ENCODE results near the gene MIS18BP1.
"Not testable (repeated sequence)": the region's sequence is repeated elsewhere in the genome, so short reads cannot be mapped to it uniquely, and the experiment has no call there.

Gene MIS18BP1

DNA sequence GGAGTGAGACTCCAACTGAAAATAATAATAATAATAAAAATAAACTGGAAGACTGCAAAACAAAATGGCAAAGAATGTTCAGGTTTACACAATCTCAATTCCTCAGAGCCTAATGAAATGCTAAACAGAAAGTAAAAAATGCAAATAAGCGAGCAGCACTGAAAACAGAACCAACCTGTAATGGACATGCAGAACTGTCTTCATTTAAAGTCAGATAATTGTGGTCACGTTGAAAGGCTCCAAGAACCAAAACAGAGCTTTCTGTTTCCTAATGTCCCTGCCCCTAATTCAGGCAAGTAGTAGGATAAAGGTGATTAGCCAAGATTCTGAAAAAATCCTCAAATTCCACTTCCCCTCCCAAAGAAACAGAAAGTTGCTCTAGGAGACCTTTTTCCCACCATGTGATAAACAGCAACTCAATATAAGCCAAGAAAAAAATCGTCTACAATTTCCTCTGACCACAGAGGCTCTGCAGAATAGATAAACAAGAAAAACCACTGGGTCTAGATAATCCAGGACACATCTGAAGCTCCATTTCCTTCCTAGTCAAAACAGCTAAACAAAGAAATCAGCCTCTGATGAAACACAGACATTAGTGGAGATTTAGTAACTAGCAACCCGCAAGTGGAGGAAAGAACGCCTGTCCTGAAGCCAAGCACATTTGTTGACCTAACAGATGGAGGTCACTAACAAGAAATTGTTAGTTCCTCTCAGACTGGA, 3.0 kb downstream of the MIS18BP1 start:
- Histone ChIP-seq H3K27ac (peak overlapping the region in 18 of 21 experiments; percentile 8 to 78 (median 44)), H3K4me3 (no peak overlapping the region)

DNA sequence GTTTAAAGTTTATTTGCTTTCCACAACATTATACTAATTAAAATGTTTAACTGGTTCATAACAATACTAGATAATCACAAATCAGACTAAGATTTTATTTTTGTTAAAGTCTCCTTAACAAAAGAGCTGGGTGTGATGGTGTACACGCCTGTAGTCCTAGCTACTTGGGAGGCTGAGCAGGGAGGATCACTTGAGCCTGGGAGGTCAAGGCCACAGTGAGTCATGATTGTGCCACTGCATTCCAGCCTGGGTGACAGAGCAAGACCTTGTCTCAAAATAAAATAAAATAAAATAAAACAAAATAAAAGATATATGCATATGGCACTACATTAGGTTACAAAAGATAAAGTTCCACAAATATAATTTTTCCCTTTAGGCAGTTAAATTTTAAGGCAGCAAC, 5.6 kb downstream of the MIS18BP1 start:
- Histone ChIP-seq H3K4me3 (no peak overlapping the region), H3K27ac (no peak overlapping the region)

DNA sequence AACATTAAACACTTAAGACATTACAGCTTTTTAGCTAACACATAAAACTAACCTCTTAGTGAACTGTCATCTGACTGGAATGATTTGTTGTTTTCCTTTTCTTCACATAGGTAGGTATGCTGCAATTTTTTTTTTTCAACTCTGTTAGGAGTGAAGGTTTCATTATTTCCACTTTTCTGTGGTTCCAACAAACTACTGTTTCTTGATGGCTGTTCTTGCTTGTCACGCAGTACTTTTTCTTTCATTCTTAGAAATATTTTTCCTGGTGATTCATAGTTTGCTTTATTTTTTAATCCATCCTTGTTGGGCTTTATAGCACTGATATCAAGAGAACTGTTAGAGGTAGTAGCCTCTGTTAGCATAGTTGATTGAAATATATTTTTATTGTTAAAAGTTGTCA, 6.3 kb downstream of the MIS18BP1 start:
- H3K4me3 ChIP-seq, result no peak overlapping the region
- peak overlapping the region in 1 of 21 experiments; percentile 4 for H3K27ac ChIP-seq

DNA sequence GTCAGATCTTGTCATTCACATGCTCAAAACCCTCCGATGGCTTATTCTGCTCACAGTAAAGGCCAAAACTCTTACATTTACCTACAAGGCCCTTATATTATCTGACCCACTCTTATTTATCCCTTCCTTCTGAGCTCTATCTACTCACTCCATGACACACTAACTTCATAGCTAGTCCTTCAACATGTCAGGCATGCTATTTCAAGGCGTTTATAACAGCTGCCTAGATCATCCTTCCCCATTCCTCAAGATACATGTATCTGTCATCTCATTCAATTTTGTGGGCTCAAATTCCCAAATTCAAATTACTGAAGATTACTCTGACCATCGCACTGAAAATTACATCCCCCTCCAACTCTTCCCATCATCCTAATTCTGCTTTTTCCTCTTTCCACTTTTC, 6.9 kb downstream of the MIS18BP1 start:
- Histone ChIP-seq H3K4me3 (no peak overlapping the region), H3K27ac (peak overlapping the region in 1 of 21 experiments; percentile 4)

DNA sequence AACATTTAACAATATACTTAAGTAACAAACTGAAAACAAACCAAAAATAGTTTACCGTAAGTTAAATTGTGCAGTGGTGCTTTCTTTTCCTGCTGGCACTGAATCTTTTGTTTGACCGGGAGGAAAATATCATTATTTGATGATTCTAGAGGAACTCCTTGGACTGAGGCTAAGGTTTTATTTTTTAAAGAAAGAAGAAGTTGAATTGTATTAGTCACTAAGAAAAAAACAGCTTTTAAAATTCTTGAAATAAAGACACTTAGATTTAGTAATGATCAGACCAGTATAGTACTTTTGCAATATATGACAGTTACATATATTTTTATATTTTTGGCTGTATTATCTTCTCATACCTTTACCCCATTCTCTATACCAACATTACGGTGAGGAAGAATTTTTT, 10.3 kb downstream of the MIS18BP1 start:
- peak overlapping the region in 14 of 21 experiments; percentile 4 to 72 (median 36) for H3K27ac ChIP-seq
- H3K4me3 ChIP-seq, result peak overlapping the region in 1 of 7 experiments; percentile 11

DNA sequence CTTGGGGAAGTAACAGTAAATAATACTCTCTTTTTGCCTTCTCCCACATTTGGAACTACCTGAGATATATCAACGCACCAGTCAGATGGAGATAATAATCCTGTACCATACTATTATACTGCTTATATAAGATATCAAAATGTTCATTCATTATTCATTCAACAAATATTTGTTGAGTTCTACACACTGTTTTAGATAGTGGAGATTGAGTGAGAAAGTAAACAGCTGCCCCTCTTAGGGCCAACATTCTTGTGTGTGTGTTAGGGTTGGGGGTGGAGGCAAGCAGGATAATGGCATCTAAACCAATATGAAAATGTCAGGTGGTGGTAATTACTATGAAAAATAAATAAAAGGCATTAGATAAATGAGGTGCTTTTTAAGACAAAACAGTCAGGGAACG, 14.0 kb downstream of the MIS18BP1 start:
- no peak overlapping the region for H3K4me3 ChIP-seq
- H3K27ac ChIP-seq, result no peak overlapping the region

DNA sequence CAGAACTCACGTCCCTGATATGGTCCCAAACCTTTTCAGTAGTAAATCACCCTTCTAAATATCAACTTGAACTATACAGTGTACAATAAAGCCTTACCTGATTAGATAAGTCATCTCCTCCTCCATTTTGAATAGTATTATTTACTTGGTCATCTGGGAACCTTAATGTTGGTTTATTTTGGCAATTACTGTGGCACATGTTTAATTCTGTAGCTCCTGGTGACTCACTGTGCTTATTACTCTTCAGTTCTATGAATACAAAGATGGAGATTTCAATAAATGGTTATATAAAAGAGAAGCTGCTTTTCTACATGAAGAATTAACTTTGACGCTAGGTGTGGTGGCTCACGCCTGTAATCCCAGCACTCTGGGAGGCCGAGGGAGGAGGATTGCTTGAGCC, 25.4 kb downstream of the MIS18BP1 start:
- H3K27ac ChIP-seq, result no peak overlapping the region
- H3K4me3 ChIP-seq, result no peak overlapping the region

DNA sequence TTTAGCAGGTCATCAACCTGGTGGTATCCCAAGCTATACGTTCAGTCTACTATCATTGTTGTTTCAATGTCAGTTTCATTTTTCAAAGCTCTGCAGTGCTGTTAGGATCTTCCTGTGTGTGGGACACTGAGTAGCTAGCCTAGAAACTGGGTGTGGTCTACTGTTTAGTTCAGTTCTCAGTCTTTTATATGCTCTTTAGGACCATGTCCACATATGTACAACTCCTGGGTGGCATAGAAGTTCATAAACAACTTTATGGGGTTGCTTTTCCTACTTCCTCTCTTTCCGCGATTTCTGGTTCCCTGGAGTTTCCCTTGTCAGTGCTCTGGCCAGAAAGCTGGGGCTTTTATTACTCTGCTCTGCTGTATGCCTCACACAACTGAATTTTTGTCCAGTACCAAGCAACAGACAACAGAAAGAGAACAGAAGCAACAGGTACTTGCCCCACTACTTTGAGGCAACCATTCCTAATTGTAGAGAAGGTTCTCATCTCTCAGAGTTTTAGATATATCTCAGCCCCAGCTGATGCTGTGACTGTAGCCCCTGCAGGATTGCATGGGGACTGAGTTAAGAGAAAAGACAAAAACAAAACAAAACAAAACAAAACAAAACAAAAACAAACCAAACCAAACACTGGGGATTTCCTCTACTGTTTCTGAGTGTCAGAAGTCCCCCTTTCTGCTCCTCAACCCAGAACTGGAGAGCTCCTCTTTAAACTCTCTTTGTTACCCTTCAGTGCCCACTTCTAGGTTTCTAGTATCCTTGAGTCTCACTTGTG, 30.3 kb downstream of the MIS18BP1 start:
- Histone ChIP-seq H3K4me3 (no peak overlapping the region), H3K27ac (no peak overlapping the region)

DNA sequence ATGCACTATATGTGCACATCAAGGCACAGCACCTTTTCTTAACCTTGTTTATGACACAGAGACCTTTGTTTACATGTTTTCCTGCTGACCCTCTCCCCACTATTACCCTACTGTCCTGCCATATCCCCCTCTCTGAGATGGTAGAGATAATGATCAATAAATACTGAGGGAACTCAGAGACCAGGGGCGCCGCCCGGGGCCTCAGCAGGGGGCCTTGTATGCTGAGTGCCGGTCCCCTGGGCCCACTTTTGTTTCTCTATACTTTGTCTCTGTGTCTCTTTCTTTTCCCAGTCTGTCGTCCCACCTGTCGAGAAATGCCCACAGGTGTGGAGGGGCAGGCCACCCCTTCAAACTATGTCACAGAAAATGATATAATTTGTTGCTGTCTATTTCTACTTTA, 38.7 kb downstream of the MIS18BP1 start:
- H3K27ac ChIP-seq, H3K4me3 ChIP-seq: not testable (repeated sequence)

DNA sequence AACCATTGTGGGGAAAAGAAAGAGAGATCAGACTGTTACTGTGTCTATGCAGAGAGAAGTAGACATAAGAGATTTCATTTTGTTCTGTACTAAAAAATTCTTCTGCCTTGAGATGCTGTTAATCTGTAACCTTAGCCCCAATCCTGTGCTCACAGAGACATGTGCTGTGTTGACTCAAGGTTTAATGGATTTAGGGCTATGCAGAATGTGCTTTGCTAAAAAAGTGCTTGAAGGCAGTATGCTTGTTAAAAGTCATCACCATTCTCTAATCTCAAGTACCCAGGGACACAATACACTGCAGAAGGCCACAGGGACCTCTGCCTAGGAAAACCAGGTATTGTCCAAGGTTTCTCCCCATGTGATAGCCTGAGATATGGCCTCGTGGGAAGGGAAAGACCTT, 39.3 kb downstream of the MIS18BP1 start:
- not testable (repeated sequence) for H3K4me3 ChIP-seq

DNA sequence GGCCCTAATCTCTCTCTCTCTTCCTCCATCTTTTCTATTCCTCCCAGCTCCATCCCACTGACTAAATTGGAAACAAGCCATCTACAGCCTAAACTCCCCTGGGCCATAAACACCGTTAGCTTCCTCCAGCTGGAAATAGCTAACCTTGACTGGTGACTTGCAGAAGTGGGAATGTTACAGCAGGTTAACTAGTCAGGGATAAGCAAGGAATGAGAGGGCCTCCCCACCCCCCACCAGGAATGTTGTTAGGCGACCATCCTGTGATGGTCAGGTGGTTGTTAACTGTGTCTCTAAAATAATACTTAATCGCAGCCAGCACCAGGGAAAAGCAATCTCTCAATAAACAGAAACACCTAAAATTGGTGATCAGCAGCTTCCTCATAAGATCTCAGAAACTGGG, 40.8 kb downstream of the MIS18BP1 start:
- no peak overlapping the region for H3K27ac ChIP-seq
- H3K4me3 ChIP-seq, result no peak overlapping the region

More for the DNA sequence above, 39.3 kb downstream of the MIS18BP1 start:
- H3K27ac ChIP-seq, result not testable (repeated sequence)

DNA sequence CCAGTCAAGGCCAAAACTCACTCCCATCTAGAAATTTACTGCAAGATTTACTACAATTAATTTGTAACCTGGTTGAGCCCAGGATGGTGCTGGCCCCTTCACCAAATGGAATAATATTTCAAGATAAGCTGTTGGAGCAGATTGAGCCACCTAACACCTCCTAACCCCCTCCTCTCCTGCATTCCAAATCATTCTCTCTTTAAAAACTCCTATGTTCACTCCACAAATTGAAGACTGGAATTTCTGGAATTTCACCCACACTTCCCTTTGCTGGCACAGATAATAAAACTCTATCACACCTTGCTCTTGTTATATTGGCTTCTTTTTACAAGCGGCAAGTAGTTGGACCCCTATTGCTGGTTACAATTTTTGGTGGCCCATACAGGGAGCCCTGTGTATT, 41.7 kb downstream of the MIS18BP1 start:
- Histone ChIP-seq H3K27ac (no peak overlapping the region), H3K4me3 (no peak overlapping the region)

DNA sequence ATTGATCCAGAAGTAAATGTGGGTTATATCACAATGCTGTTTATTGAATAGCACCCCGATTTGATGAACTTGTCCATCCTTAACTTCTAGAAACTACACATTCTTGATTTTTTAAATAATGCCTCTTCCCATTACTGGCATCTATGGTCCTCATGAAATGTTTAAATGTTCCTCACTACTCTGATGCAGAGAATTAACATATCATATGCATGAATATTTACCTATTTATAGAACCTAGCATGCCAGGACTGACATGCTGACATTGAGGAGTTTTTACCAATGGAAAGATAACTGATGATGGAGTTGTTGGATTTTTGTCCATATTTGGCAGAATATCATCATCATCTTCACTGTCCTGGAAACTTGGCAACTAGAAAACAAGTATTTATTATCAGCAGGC, 42.8 kb downstream of the MIS18BP1 start:
- Histone ChIP-seq H3K27ac (no peak overlapping the region), H3K4me3 (no peak overlapping the region)

DNA sequence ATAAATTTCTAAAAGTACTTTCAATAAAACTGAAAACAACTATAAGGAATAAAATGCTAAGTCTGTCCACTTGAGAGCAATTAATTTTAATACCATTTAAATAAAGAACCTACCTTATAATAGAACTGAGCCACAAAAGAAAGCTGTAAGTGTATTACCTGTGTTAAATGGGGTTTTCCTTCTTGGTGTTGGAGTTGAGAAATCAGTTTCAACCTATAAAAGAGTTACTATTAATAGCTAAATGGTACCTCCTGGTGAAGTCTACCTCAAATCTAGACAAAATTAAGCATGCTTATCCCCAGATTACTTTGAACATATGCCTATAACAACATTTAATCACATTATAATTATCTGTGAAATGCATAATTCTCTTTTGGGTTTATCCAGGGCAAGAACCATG, 48.8 kb downstream of the MIS18BP1 start:
- H3K27ac ChIP-seq, result no peak overlapping the region
- H3K4me3 ChIP-seq, result no peak overlapping the region

DNA sequence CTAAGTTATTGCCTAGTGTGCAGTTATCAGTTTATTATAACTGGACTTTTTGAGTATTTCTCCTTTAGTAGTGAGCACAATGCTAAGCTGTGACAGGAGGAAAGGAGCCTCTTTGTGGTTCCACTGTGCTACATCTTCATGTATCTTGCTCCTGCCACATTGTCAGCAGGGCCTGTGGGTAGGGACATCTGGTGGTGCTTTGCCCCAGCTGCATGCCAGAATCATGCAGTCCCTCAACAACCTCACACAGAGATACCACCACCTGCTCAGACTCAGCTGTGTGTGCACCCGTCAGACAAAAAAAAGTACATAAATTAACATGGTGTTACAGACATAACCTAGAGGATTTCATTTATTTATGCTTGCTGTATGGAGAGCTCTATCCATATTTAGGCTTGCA, 51.1 kb downstream of the MIS18BP1 start:
- no peak overlapping the region for H3K27ac ChIP-seq
- no peak overlapping the region for H3K4me3 ChIP-seq

DNA sequence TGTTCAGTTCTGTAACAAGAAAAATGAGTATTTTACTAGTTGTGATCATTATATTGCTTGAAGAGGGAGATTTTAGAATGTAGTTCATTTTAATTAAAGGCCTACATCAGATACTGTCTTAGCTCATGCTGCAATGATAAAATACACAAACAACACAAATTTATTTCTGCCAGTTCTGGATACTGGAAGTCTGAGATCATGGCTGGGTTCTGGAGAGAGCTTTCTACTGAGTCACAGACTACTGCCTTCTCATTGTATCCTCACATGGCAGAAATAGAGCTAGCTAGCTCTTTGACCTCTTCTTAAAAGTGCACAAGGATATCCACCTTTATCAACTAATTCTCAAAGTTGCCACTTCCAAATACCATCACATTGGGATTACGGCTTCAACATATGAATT, 53.8 kb downstream of the MIS18BP1 start:
- no peak overlapping the region for H3K27ac ChIP-seq
- no peak overlapping the region for H3K4me3 ChIP-seq

DNA sequence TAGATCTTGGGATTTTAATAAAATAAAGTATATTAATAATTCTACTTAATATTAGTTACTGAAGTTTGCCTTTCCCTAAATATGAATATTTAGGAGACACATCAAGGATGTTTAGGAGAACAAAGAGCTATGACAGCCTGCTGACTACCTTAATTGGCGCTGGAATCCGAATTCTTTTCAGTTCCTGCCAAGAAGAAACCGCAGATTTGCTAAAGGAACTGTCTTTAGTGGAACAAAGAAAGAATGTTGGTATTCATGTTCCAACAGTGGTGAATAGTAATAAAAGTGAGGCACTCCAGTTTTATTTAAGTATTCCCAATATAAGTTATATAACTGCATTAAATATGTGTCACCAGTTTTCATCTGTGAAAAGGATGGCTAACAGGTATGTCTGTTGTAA, 54.5 kb downstream of the MIS18BP1 start:
- H3K27ac ChIP-seq, result no peak overlapping the region
- H3K4me3 ChIP-seq, result no peak overlapping the region

DNA sequence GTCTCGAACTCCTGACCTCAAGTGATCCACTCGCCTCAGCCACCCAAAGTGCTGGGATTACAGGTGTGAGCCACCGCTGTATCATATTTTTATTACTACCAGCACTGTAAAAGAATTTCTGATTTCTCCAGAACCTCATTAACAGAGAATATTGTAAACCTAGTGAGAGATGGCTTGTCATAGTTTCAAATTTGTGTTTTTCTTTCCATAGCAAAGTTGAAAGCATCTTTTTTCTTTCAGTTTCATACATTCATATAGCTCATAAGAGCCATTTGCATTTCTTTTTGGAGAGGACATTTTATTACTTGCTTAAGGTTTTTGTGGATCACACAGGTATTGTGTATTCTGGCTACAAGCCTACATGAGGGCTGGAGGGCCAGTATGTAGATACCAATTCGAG, 58.0 kb downstream of the MIS18BP1 start:
- H3K4me3 ChIP-seq, result no peak overlapping the region
- H3K27ac ChIP-seq, result no peak overlapping the region

DNA sequence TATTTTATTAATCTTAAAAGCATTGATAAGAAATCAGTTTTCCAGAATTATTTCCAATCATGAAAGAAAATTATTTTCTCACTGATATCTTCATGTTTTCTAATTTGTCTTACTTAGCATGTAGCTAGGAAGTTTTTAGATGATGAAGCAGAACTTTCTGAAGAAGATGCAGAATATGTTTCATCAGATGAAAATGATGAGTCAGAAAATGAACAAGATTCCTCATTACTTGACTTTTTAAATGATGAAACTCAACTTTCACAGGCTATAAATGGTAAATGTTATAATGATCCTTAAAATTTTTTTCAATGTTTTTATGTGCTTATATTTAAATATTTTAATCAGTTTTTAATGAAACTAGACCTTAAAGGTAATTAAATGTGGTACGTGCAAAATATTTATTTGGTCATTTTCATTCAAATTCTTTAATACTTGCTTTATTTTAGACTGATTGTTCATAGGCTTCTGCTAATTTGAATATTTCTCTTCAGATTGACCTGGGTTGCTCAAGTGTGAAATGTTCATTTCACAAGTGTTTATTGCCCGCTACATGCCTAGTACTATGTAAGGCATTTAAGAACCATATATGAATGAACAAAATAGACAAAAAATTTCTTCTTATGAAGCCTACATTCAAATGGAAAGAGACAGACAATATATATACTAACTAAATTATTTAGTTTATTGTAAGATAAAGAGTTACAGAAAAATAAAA, 67.7 kb downstream of the MIS18BP1 start:
- H3K27ac ChIP-seq, result no peak overlapping the region
- no peak overlapping the region for H3K4me3 ChIP-seq

DNA sequence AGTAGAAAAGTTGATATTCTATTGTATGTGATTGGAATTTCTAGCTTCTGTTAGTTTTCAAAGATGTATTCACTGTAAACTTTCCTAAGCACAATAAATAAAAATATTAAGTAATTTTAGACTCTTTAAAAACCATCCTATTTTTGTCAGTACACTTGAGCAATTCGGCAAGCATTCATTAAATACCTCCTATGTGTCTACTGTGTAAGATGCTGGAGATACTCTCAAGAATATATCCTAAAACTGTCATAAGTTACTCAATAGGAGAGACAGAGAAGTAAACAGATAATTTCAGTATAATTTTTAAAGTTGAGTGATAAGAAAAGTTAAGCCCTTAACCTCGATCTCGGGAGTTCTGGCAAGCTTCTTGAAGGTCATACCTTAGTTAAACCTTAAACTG, 71.2 kb downstream of the MIS18BP1 start:
- Histone ChIP-seq H3K4me3 (no peak overlapping the region), H3K27ac (no peak overlapping the region)

DNA sequence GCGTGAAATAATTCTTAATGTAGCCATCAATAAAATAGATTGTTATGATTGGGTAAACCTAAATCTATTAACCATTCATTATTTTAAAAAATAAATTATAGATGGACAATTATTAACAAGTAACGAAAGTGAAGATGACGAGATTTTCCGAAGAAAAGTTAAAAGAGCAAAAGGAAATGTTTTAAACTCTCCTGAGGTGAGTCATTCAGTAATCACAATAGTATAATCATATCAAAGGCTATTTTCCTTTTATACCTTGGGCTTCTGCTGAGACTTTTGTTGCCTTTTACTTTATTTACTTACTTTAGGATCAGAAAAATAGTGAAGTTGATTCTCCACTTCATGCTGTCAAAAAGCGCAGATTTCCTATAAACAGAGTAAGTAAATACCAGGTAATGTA, 71.7 kb downstream of the MIS18BP1 start:
- H3K4me3 ChIP-seq, result no peak overlapping the region

More for the DNA sequence above, 71.7 kb downstream of the MIS18BP1 start:
- no peak overlapping the region for H3K27ac ChIP-seq
